ENCODE measurements around the gene CLDN5. TPM values are rescaled to one million over a fixed set of nuclear protein-coding genes. Genes with fewer than 3 reads are reported as not detected.

Gene CLDN5
- total RNA-seq, 1 experiment from 2014 or later, result 0.44 TPM

DNA sequence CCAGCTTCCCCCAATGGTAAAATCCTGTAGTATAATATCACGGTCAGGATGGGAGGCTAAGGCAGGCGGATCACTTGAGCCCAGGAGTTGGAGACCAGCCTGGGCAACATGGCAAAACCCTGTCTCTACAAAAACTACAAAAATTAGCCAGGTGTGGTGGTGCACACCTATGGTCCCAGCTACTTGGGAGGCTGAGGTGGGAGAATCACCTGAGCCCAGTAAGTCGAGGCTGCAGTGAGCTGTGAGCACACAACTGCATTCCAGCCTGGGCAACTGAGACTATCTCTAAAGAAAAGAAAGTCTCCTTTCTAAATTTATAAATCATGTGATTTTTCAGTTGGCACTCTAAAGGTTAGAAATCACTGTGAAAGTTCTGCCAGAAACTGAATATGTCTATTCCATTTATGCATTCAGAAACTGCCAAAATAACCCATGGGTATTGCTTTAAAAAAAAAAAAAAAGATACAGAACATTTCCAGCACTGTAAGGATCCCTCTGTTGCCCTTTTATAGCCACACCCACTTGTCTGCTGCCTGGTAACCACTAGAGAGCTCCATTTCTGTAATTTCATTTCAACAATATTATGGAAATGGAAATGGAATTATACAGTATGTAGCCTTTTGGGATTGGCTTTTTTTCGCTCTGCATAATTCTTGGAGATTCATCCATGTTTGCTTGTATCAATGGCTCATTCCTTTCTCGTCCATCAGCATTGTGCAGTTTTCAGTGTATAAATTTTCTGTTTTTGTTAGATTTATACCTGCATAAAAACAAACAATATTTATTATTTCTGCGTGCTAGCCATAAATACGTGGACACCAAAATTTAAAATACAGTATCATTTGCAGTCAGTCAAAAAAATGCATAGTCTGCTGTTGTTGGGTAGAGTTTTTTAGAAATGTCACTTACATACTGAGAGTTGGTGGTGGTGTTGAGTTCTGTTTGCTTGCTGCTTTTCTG, 35.0 kb downstream of the CLDN5 start:
- Histone ChIP-seq H3K27me3 (ENCODE audit: insufficient read depth, low read length) (no peaks in the 10 kb centered on the region), H2BK15ac (ENCODE audit: low read depth, low read length) (no peak overlapping the region), H3K4ac (ENCODE audit: low read depth, low read length) (no peak overlapping the region), H2AFZ (ENCODE audit: low read length) (no peak overlapping the region), H3K23me2 (ENCODE audit: insufficient read length, low read depth, low read length, poor library complexity, severe bottlenecking) (no peaks in the 10 kb centered on the region), H3K79me2 (ENCODE audit: insufficient read depth, low read length) (no peaks in the 10 kb centered on the region), H3K4me1 (ENCODE audit: insufficient read depth, low read length) (no peaks in the 10 kb centered on the region), H2BK20ac (ENCODE audit: low read depth, low read length, poor library complexity, severe bottlenecking) (no peak overlapping the region), H3T11ph (ENCODE audit: low read length) (no peak overlapping the region), H3K9ac (ENCODE audit: extremely low read depth, insufficient read length, low read length) (no peak overlapping the region), H3K9me3 (ENCODE audit: control insufficient read depth, low read depth, low read length) (no peaks in the 10 kb centered on the region), H2BK12ac (ENCODE audit: insufficient read length, low read depth, low read length) (no peak overlapping the region), H2BK5ac (ENCODE audit: insufficient read length, low read length) (no peak overlapping the region), H3K79me1 (ENCODE audit: insufficient read depth, low read depth, low read length, poor library complexity, severe bottlenecking) (no peaks in the 10 kb centered on the region), H2BK120ac (ENCODE audit: low read depth, low read length, poor library complexity, severe bottlenecking) (no peak overlapping the region), H3K27ac (ENCODE audit: insufficient read length, low read depth, low read length) (no peak overlapping the region), H4K20me1 (ENCODE audit: control insufficient read depth, insufficient read depth, insufficient read length) (no peaks in the 10 kb centered on the region), H3K23ac (ENCODE audit: insufficient read length, low read depth, low read length) (no peak overlapping the region), H3K4me2 (ENCODE audit: insufficient read depth, insufficient read length, low read length) (no peak overlapping the region), H4K5ac (ENCODE audit: insufficient read length, low read depth, low read length) (no peak overlapping the region), H2AK5ac (ENCODE audit: insufficient read length, low read length) (no peak overlapping the region), H4K91ac (ENCODE audit: insufficient read length, low read depth, low read length) (no peak overlapping the region), H3K14ac (ENCODE audit: insufficient read depth, low read length) (no peak overlapping the region), H3K56ac (ENCODE audit: insufficient read length, low read depth, low read length) (no peak overlapping the region), H3K18ac (ENCODE audit: insufficient read length, low read depth, low read length) (no peak overlapping the region), H4K8ac (replicated peaks; ENCODE audit: insufficient read length, low read depth, low read length) (no peak overlapping the region)
- DNase-seq, result no peak
- no peak overlapping the region for H3K4me3 Mint-ChIP-seq
- no peaks in the 10 kb centered on the region for H3K27me3 Mint-ChIP-seq (ENCODE audit: low read depth)
- WGBS (ENCODE audit: extremely low coverage, insufficient read length, low lambda C conversion rate), result no CpG with 5 or more reads among the region's 7 CpGs
- no peak overlapping the region for H3K27ac Mint-ChIP-seq
- no peaks in the 10 kb centered on the region for H3K4me1 Mint-ChIP-seq
- peaks cover 19 to 76% (median 67%) of the 10 kb centered on the region in 3 experiments; a peak in 6 of 7 replicates for H3K36me3 Mint-ChIP-seq (ENCODE audit: insufficient read depth in 1 of 3, low read depth in 3 of 3)
- no peaks in the 10 kb centered on the region for H3K9me3 Mint-ChIP-seq
- TF ChIP-seq, protein P1, sequence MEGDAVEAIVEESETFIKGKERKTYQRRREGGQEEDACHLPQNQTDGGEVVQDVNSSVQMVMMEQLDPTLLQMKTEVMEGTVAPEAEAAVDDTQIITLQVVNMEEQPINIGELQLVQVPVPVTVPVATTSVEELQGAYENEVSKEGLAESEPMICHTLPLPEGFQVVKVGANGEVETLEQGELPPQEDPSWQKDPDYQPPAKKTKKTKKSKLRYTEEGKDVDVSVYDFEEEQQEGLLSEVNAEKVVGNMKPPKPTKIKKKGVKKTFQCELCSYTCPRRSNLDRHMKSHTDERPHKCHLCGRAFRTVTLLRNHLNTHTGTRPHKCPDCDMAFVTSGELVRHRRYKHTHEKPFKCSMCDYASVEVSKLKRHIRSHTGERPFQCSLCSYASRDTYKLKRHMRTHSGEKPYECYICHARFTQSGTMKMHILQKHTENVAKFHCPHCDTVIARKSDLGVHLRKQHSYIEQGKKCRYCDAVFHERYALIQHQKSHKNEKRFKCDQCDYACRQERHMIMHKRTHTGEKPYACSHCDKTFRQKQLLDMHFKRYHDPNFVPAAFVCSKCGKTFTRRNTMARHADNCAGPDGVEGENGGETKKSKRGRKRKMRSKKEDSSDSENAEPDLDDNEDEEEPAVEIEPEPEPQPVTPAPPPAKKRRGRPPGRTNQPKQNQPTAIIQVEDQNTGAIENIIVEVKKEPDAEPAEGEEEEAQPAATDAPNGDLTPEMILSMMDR (conservative IDR thresholded peaks at IDR 0.05), result no peak

All from H9 (cell line).